HUES48 (cell line): ENCODE data around the gene AFG1L.
"Not testable (repeated sequence)": the region's sequence is repeated elsewhere in the genome, so short reads cannot be mapped to it uniquely, and the experiment has no call there.

Experiments used
- H3K27ac ChIP-seq: one replicate; pipeline ENCODE4 v1.7.0; 2013; ENCODE audit warnings: low read depth, low read length, inconsistent platforms
- H3K27me3 ChIP-seq: 2 replicates; pipeline ENCODE4 v1.6.1; 2013; ENCODE audit warnings: mild to moderate bottlenecking, low read length; ENCODE audit not compliant: control insufficient read depth, insufficient read depth
- H3K36me3 ChIP-seq: 2 replicates; pipeline ENCODE4 v1.6.1; 2013; ENCODE audit warnings: low read length; ENCODE audit not compliant: control insufficient read depth, insufficient read depth
- H3K4me1 ChIP-seq: 2 replicates; pipeline ENCODE4 v1.6.1; 2013; ENCODE audit warnings: mild to moderate bottlenecking, low read length; ENCODE audit not compliant: control insufficient read depth, insufficient read depth
- H3K4me3 ChIP-seq: 2 replicates; pipeline ENCODE4 v1.5.1; 2013; ENCODE audit warnings: mild to moderate bottlenecking, low read depth, low read length
- H3K9ac ChIP-seq: 2 replicates; pipeline ENCODE4 v1.6.1; 2013; ENCODE audit warnings: mild to moderate bottlenecking, low read depth, low read length, moderate library complexity
- H3K9me3 ChIP-seq: 2 replicates; pipeline ENCODE4 v1.6.1; 2013; ENCODE audit warnings: low read length; ENCODE audit not compliant: control insufficient read depth, insufficient read depth

Gene AFG1L

GRCh38 chr6:108288742-108289141 lies 6.1 kb upstream of the AFG1L start:
- H3K27me3 ChIP-seq, result no peaks in the 10 kb centered on the region
- H3K9ac ChIP-seq, result no peak overlapping the region
- H3K27ac ChIP-seq, result no peak overlapping the region
- no peaks in the 10 kb centered on the region for H3K4me1 ChIP-seq
- H3K9me3 ChIP-seq, result no peaks in the 10 kb centered on the region
- H3K4me3 ChIP-seq, result no peak overlapping the region
- no peaks in the 10 kb centered on the region for H3K36me3 ChIP-seq

GRCh38 chr6:108291091-108291490 lies 3.8 kb upstream of the AFG1L start:
- H3K27ac ChIP-seq, result no peak overlapping the region
- peaks cover 7% of the 10 kb centered on the region for H3K4me1 ChIP-seq
- no peaks in the 10 kb centered on the region for H3K9me3 ChIP-seq
- no peaks in the 10 kb centered on the region for H3K27me3 ChIP-seq
- no peak overlapping the region for H3K9ac ChIP-seq
- no peak overlapping the region for H3K4me3 ChIP-seq
- H3K36me3 ChIP-seq, result no peaks in the 10 kb centered on the region

GRCh38 chr6:108292561-108292960 lies 2.3 kb upstream of the AFG1L start:
- H3K27me3 ChIP-seq, H3K9ac ChIP-seq, H3K4me1 ChIP-seq, H3K27ac ChIP-seq, H3K36me3 ChIP-seq, H3K9me3 ChIP-seq, H3K4me3 ChIP-seq: not testable (repeated sequence)

- no peaks in the 10 kb centered on the region for H3K9me3 ChIP-seq
- H3K4me1 ChIP-seq, result peaks cover 7% of the 10 kb centered on the region
- no peaks in the 10 kb centered on the region for H3K27me3 ChIP-seq
- no peak overlapping the region for H3K9ac ChIP-seq
- H3K4me3 ChIP-seq, result peak overlapping the region; percentile 72
- no peak overlapping the region for H3K27ac ChIP-seq
- H3K36me3 ChIP-seq, result no peaks in the 10 kb centered on the region
Measured at GRCh38 chr6:108293527-108294296, 1.1 kb upstream of the AFG1L start.

GRCh38 chr6:108294297-108294726 lies 542 bp upstream of the AFG1L start:
- Histone ChIP-seq H3K9ac (no peak overlapping the region; the same call in 1 of the 2 replicates), H3K36me3 (no peaks in the 10 kb centered on the region), H3K27ac (peak overlapping the region; percentile 93), H3K4me3 (peak overlapping the region; percentile 72), H3K4me1 (peaks cover 7% of the 10 kb centered on the region), H3K27me3 (no peaks in the 10 kb centered on the region), H3K9me3 (no peaks in the 10 kb centered on the region)

- no peaks in the 10 kb centered on the region for H3K27me3 ChIP-seq
- H3K27ac ChIP-seq, result peak overlapping the region; percentile 93
- H3K4me3 ChIP-seq, result peak overlapping the region; percentile 72
- H3K9me3 ChIP-seq, result no peaks in the 10 kb centered on the region
- peak overlapping the region; percentile 75 for H3K9ac ChIP-seq
- H3K36me3 ChIP-seq, result no peaks in the 10 kb centered on the region
- peaks cover 7% of the 10 kb centered on the region for H3K4me1 ChIP-seq
Measured at GRCh38 chr6:108295676-108296075, 822 bp downstream of the AFG1L start.

- H3K4me3 ChIP-seq, result no peak overlapping the region
- no peak overlapping the region for H3K27ac ChIP-seq
- no peaks in the 10 kb centered on the region for H3K27me3 ChIP-seq
- no peak overlapping the region for H3K9ac ChIP-seq
- no peaks in the 10 kb centered on the region for H3K36me3 ChIP-seq
- H3K4me1 ChIP-seq, result peaks cover 7% of the 10 kb centered on the region
- H3K9me3 ChIP-seq, result no peaks in the 10 kb centered on the region; the same call in 1 of the 2 replicates
Measured at GRCh38 chr6:108302386-108302785, 7.5 kb downstream of the AFG1L start.

- Histone ChIP-seq H3K4me3 (no peak overlapping the region), H3K4me1 (peaks cover 7% of the 10 kb centered on the region), H3K36me3 (no peaks in the 10 kb centered on the region), H3K27ac (no peak overlapping the region), H3K27me3 (no peaks in the 10 kb centered on the region), H3K9ac (no peak overlapping the region), H3K9me3 (no peaks in the 10 kb centered on the region; the same call in 1 of the 2 replicates)
Measured at GRCh38 chr6:108304646-108305045, 9.8 kb downstream of the AFG1L start.

GRCh38 chr6:108308641-108309040 lies 13.8 kb downstream of the AFG1L start:
- H3K9me3 ChIP-seq, H3K27me3 ChIP-seq, H3K36me3 ChIP-seq, H3K4me3 ChIP-seq, H3K9ac ChIP-seq, H3K27ac ChIP-seq, H3K4me1 ChIP-seq: not testable (repeated sequence)

- peaks cover 4% of the 10 kb centered on the region for H3K4me1 ChIP-seq
Measured at GRCh38 chr6:108309844-108310243, 15.0 kb downstream of the AFG1L start.

GRCh38 chr6:108312605-108313004 lies 17.8 kb downstream of the AFG1L start:
- H3K36me3 ChIP-seq, result no peaks in the 10 kb centered on the region
- no peaks in the 10 kb centered on the region for H3K27me3 ChIP-seq
- H3K4me3 ChIP-seq, result no peak overlapping the region
- no peak overlapping the region for H3K27ac ChIP-seq
- H3K9me3 ChIP-seq, result no peaks in the 10 kb centered on the region
- no peaks in the 10 kb centered on the region for H3K4me1 ChIP-seq
- no peak overlapping the region for H3K9ac ChIP-seq

More at GRCh38 chr6:108309844-108310243, 15.0 kb downstream of the AFG1L start:
- no peak overlapping the region for H3K27ac ChIP-seq
- H3K4me3 ChIP-seq, result no peak overlapping the region
- H3K36me3 ChIP-seq, result no peaks in the 10 kb centered on the region
- no peak overlapping the region for H3K9ac ChIP-seq
- no peaks in the 10 kb centered on the region for H3K9me3 ChIP-seq
- H3K27me3 ChIP-seq, result no peaks in the 10 kb centered on the region
